ENCODE measurements around the gene TEX52.
A peak's percentile ranks its signal among the peaks of the same experiment; 100 is the strongest.
"Not testable (repeated sequence)": the region's sequence is repeated elsewhere in the genome, so short reads cannot be mapped to it uniquely, and the experiment has no call there.

TEX52 gene

GRCh38 chr12:2857021-2857431, at the start of gene TEX52:
Gene TEX52, minus strand, starts transcription at chr12:2857039. Its CDS starts 13 bp downstream, at chr12:2857026.
- no peak for DNase-seq (ENCODE audit: low read depth)

DNA sequence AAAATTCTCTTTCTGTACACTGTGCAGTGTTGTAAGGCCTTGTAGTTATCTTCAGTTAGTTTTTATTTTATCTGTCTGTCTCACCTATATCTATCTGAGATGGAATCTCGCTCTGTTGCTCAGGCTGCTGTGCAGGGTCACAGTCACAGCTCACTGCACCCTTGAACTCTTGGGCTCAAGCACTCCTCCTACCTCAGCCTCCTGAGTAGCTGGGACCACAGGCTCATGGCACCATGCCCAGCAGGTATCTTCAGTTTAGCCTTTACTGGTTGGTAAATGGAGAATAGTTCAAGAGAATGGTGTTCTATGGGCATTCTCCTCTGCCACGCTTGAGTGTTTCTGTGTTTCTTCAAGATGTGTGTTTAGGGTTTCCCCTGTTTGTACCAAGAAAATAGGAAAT, 47.4 kb upstream of the TEX52 start:
- no peak for DNase-seq (ENCODE audit: low read depth)

DNA sequence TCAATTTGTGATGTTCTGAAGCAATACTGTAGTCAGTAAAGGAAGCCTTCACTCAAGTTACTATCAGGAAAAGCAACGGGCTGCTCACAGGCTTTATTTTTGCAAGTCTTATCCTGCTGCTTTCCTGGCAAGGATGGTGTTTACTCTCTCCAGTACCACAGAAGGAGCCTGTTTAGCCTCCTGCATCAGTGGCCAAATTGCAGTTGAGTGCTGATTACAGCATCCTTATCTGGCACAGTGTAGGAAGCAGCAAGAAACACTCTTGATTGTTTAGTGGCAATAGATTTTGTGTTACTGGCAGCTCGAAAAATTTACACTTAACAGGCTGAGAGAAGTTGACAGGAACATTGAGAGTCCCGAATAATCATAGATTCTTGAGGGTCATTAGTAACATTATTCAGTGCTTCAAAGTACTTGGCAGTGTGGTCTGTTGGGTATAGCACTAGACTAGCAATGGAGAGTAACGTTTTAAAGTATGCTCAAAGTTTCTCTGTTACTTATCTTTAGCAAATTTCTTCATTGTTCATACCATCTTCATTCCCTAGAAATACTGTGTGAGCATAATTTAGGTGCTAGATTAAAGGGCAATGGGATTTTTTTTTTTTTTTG, 45.5 kb upstream of the TEX52 start:
- no peak for DNase-seq (ENCODE audit: low read depth)

- DNase-seq (ENCODE audit: low read depth) = no peak
Measured at GRCh38 chr12:2900642-2901041, 43.8 kb upstream of the TEX52 start.

GRCh38 chr12:2897418-2897817, 40.6 kb upstream of the TEX52 start:
- DNase-seq (ENCODE audit: low read depth) = no peak

DNA sequence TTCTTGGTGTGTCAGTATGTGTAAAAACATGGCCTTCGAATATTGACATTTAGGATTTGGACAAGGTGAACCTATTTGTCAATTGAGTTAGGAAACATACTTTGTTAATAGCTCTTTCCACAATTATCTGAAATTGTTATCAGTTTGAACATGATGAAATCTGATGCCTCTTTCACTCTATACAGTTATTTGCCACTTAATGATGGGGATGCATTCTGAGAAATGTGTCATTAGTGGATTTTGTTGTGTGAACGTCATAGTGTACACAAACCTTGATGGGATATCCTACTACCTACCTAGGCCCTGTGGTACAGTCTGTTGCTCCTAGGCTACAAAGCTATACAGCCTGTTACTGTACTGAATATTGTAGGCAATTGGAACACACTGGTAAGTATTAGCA, 38.7 kb upstream of the TEX52 start:
- DNase-seq (ENCODE audit: low read depth) = no peak

DNA sequence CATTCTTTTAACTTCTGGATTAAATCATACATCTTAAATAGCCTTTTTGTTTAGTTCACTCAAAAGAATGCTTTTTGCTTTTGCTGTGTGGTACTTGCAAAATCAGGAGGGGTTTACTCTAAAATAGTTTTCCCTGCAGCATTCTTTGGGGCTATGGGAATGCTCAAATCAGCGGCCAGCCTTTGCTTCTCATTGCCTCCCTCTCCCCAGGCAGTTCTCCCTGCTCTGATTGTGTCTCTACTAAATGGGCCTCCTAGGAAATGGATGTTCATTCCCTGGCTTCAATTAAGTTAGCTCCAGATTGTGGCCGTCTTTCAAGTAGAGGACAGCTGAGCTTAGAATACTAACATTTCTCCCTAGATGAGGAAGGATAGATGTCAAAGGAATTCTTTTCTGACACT, 38.2 kb upstream of the TEX52 start:
- no peak for DNase-seq (ENCODE audit: low read depth)

- no peak for DNase-seq (ENCODE audit: low read depth)
Measured at GRCh38 chr12:2893007-2893406, 36.2 kb upstream of the TEX52 start.

DNA sequence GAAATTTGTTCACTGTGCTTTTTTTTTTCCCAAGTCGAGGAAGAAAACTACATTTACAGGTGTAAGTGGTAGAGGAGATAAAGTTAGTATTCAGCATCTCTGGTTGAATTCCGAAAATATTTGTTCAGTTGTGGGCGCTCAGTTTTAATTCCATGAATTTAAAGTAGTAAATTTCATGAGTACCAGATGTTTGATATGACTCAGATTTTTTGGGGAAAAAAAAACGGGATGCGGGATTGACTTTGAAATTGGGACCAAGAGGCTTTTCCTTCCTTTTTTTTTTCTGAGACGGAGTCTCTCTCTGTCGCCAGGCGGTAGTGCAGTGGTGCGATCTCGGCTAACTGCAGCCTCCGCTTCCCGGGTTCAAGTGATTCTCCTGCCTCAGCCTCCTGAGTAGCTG, 35.4 kb upstream of the TEX52 start:
- DNase-seq (ENCODE audit: low read depth) = no peak

- peak; percentile 25 for DNase-seq (ENCODE audit: low read depth)
Measured at GRCh38 chr12:2891240-2892053, 34.6 kb upstream of the TEX52 start.

DNA sequence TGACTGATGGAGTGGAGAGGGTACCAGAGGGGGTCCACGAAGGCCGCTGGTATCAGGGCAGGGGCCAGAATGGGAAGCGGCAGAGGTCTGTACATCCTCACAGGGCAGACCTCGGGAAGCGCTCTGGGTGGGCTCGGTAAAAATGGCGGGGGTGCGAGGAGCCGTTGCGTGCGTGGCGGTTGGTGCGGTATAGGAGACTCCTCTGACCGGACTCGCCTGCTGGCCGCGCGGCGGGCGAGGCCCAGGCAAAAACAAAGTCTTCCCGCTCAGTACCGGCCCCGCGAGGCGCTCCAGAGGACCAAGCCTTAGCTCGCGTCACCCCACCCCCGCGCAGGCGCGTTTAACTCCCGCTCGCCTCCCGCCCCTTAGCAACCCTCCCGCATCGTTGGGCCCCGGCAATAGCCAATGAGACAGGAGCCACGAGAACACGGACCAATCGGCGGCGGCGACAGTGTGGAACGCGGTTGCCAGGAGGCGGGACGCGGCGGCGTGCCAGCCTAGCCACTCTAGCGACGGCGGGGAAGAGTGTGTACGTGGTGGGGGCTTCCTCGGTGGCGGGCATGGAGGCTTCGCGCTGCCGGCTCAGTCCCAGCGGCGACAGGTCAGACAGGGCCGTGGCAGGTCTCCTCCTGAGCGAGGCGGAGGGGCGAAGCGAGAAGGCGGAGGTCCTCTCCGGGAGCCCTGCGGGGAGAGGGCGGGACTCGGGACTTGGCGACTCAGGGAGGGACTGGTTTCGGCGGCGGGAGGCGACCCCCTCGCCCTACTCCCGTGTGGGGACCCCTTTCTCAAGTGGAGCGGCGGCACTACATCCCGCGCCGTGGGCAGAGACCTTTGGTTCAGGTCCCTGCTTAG, 33.8 kb upstream of the TEX52 start, which contains the start of gene TULP3:
Gene TULP3 (plus strand): TSS at position 504 of the 852 bp plus-strand sequence. CDS start 57 bp downstream, at position 561.
- DNase-seq (ENCODE audit: low read depth) = peak; percentile 99

DNA sequence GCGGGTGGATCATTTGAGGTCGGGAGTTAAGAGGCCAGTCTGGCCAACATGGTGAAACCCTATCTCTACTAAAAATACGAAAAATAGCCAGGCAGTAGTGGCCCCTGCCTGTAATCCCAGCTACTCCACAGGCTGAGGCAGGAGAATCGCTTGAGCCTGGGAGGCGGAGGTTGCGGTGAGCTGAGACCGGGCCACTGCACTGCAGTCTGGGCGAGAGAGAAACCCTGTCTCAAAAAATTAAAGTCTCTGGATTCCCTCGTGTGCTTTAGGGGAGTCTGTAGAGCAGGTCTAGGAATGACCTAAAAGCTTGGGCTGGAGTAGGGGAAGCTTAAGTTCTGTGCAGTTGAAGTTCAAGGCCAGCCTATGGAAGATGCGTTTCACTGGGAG, 33.2 kb upstream of the TEX52 start:
- no peak for DNase-seq (ENCODE audit: low read depth)

DNA sequence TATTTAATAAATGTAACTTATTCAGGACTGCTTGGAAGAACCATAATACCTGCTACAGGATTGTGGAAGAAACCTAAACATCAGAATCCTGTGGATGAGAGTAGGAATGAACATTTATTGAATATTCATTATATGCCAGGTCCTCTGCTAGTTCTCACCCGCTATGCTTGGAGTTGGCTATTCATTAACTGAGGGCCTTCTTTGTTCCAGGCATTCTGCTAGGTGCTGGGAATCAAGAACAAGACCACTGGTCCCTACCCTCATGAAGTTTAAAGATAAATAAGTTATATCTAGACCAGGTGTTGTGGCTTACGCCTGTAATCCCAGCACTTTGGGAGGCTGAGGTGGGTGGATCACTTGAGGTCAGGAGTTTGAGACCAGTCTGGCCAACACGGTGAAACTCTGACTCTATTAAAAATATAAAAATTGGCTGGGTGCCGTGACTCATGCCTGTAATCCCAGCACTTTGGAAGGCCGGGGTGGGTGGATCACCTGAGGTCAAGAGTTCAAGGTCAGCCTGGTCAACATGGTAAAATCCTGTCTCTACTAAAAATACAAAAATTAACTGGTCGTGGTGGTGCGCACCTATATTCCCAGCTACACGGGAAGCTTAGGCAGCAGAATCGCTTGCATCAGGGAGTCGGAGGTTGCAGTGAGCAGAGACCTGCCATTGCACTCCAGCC, 30.1 kb upstream of the TEX52 start:
- DNase-seq (ENCODE audit: low read depth) = no peak

DNA sequence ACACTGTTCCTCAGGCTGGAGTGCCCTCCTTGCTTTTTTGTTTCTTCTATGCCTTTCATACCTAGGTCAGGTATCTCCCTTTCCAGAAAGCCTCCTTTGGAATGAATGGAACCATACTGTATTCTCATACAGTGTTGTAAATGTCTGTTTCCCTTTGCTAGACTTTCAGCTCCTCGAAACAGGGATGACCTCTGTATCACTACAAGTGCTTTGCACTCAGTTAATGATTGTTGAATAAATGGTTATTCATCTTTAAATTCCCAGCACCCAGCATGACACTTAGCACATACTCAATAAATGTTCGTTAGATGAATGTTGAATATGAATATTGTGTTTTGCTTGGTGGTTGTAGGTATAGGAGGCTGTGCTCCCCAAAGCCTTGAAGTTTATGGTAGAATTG, 28.0 kb upstream of the TEX52 start:
- no peak for DNase-seq (ENCODE audit: low read depth)

GRCh38 chr12:2879853-2880252, 23.0 kb upstream of the TEX52 start:
- DNase-seq (ENCODE audit: low read depth) = no peak

DNA sequence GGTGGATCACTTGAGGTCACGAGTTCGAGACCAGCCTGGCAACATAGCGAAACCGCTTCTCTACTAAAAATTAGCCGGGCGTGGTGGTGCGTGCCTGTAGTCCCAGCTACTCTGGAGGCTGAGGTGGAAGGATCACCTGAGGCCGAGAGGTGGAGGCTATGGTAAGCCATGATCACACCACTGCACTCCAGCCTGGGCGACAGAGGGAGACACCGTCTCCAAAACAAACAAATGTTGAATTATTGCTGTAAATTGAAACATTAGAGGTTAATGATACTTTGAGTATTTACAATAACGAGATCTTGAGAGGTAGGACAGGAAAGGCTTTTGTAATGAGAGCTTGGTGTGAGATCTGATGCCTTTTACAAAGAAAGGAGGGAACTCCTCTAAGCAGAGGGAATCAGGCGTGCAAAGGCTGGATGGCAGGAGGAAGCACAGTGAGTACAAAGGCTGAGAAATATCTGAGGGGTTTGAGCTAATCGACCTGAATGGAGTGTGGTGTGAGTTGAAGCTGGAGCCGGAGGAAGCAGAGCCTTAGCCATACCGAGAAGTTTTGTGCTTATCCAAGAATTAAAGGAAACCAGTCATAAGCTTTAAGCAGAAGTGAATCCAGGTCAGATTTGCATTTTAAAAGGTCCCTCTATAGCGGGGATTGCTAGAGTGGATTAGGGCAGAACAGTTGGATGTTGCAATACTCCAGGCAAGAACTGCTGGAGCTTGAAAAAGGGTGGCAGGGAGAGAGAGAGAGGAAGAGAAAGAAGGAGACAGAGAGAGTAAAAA, 21.3 kb upstream of the TEX52 start:
- DNase-seq (ENCODE audit: low read depth) = no peak

GRCh38 chr12:2877047-2877952, 20.5 kb upstream of the TEX52 start, which contains the start of the genes FOXM1 and RHNO1:
Gene FOXM1, minus strand, starts transcription at chr12:2877174. Its CDS starts 2,696 bp downstream, at chr12:2874478.
Gene RHNO1, plus strand, starts transcription at chr12:2877223. Its CDS starts 8,144 bp downstream, at chr12:2885367.
- DNase-seq (ENCODE audit: low read depth) = peak; percentile 78

DNA sequence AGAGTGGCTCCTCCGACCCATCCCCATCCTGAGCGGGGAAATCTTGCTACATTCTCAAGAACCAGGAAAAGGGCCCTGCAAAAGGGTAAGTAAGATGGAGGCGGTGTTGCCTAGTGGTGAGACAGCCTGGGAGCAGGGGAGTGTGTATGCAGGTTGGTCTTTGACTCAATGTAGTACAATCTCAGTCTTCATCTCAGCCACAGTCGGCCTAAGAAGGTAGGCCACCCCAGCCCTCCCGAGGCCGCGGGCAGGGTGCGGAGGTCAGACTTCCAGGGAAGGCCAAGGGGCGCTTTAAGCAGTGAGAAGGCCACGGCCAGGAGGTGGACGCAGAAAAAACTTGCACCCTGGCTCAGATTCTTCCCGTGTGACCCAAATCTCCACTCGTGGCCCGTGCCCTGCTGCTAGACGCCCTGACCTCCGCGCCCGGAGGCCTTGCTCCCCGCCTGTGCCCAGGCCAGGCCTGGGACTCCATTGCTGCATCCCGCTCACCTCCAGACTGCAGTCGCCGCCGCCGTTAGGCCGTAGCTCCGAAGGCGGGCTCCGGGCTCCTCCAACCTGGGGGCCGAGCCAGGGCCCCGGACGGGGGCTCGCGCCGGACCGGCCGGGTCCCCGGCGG, 19.7 kb upstream of the TEX52 start:
- DNase-seq (ENCODE audit: low read depth) = no peak

DNA sequence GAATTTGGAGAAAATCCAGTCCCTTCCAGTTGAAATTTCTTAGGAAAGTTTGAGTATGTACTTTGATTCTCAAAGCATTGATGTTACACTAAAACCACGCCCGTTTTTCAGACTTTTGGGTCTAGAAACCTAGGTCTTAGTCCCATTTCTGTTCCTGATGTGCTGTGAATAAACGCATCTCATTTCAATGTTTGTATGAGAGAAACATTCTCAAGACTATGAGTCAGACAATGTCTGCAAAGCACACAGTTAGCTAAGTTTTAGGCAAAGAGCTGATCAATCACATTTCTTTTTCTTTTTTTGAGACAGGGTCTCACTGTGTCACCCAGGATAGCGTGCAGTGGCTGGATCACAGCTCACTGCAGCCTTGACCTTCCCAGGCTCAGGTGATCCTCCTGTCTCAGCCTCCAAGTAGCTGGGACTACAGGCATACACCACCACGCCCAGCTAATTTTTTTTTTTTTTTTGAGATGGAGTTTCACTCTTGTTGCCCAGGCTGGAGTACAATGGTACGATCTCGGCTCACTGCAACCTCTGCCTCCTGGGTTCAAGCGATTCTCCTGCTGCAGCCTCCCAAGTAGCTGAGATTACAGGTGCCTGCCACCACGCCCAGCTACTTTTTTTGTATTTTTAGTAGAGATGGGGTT, 12.3 kb upstream of the TEX52 start:
- DNase-seq (ENCODE audit: low read depth) = not testable (repeated sequence)

Data from activated T-helper 9 cell treated with anti-CD3 and anti-CD28 coated beads, Interleukin-2, amount 50 U/mL, for 16 hours (primary cell).